Measurements from ENCODE around the gene C1QTNF8. TPM values are rescaled to one million over a fixed set of nuclear protein-coding genes. Genes with fewer than 3 reads are reported as not detected.

The C1QTNF8 gene
- total and polyA plus RNA-seq, 2 of the 13 experiments (the other 11 are each of a cell fraction or from before 2014, with no cell fraction given): 0.09 TPM; not detected in 1

GRCh38 chr16:1144476-1145382 is 48.7 kb upstream of the C1QTNF8 start:
- no peaks in the 10 kb centered on the region for H3K36me3 ChIP-seq (replicated peaks in 1 of 2; ENCODE audit: control insufficient read depth in 1 of 2, insufficient read depth in 2 of 2, low read length in 2 of 2)
- no peaks in the 10 kb centered on the region for H3K4me1 ChIP-seq (ENCODE audit: insufficient read depth, low read length)
- no peak for DNase-seq (ENCODE audit: low spot score)
- no TSS peak for BruUV-seq (replicated peaks)
- H3K4me2 ChIP-seq (ENCODE audit: low read depth, low read length): no peak overlapping the region
- no peak for FAIRE-seq
- no peaks in the 10 kb centered on the region for H3K79me2 ChIP-seq (ENCODE audit: insufficient read depth, low read length)
- intact Hi-C loops (cut with micrococcal nuclease; ENCODE audit: unreplicated experiment): no loop called here
- WGBS (ENCODE audit: low lambda C conversion rate): 41% methylated on average over 13 of the region's 46 CpGs
- peaks cover 7% of the 10 kb centered on the region; the same call in 1 of the 2 replicates for H4K20me1 ChIP-seq (ENCODE audit: insufficient read depth, low read length)
- TF ChIP-seq SNRNP70 (IDR thresholded peaks at IDR 0.05; ENCODE audit: low read depth, low read length): no peak
- TF ChIP-seq SIN3A (IDR thresholded peaks at IDR 0.05; ENCODE audit: borderline replicate concordance, low read depth, low read length): no peak
- no peak for TF ChIP-seq CC2D1A (CRISPR knock-in tag; IDR thresholded peaks at IDR 0.05)
- no peak for TF ChIP-seq STAG1 (CRISPR knock-in tag; IDR thresholded peaks at IDR 0.05)
- TF ChIP-seq ADNP (CRISPR knock-in tag; IDR thresholded peaks at IDR 0.05): no peak
- no peak for TF ChIP-seq JUNB (CRISPR knock-in tag; IDR thresholded peaks at IDR 0.05; ENCODE audit: borderline replicate concordance)
- TF ChIP-seq SOX5 (CRISPR knock-in tag; IDR thresholded peaks at IDR 0.05; ENCODE audit: borderline replicate concordance): no peak
- no peak for TF ChIP-seq ZFP41 (CRISPR knock-in tag; IDR thresholded peaks at IDR 0.05; ENCODE audit: borderline replicate concordance)
- TF ChIP-seq ZNF761 (CRISPR knock-in tag; conservative IDR thresholded peaks at IDR 0.05): no peak
- H3K27me3 ChIP-seq (ENCODE audit: control insufficient read depth in 1 of 2, insufficient read depth in 2 of 2, low read length in 2 of 2): peaks cover 23 to 81% of the 10 kb centered on the region in 2 experiments
- H3K9me3 ChIP-seq (ENCODE audit: low read length): no peaks in the 10 kb centered on the region
- ATAC-seq: peak; percentile 17
- H3K27ac ChIP-seq (ENCODE audit: extremely low read length, insufficient read depth, low read length): no peak overlapping the region
- H3K9ac ChIP-seq (ENCODE audit: insufficient read depth, low read depth, low read length): no peak overlapping the region
- POLR2A ChIA-PET: no interaction called here
- no peak overlapping the region for H2AFZ ChIP-seq (ENCODE audit: low read length)
- CTCF ChIA-PET (ENCODE audit: low intra/inter-chr PET ratio, low total read pairs): no interaction called here
- no peak overlapping the region for H3K4me3 ChIP-seq (replicated peaks in 1 of 3; ENCODE audit: insufficient read depth in 1 of 3, low read depth in 2 of 3, low read length in 3 of 3)
- in situ Hi-C loops (cut with HindIII; ENCODE audit: extremely low pct_ligation_motif_present, low pct_unique_long_range_greater_than_20kb): no loop called here
